NCI-H82 treated with DMSO at 0.1 percent for 48 hours (cell line): ENCODE measurements around the gene VEGFC.

Source experiments
- DNase-seq: peaks from one replicate; lab custom pipeline; 2025; ENCODE audit not compliant: unreplicated experiment; lab: John Stamatoyannopoulos, UW

Gene VEGFC

GRCh38 chr4:176708771-176709311 lies 83.9 kb downstream of the VEGFC start:
- no peak for DNase-seq

- no peak for DNase-seq
These were observed 102.0 kb downstream of the VEGFC start for GRCh38 chr4:176690716-176691115.

- DNase-seq: no peak
These were observed 112.0 kb downstream of the VEGFC start for GRCh38 chr4:176680668-176681180.

- no peak for DNase-seq
These were observed 115.8 kb downstream of the VEGFC start for GRCh38 chr4:176676901-176677300.

- DNase-seq: no peak
These were observed 116.9 kb downstream of the VEGFC start for GRCh38 chr4:176675810-176676209.

- no peak for DNase-seq
These were observed 121.2 kb downstream of the VEGFC start for GRCh38 chr4:176671532-176671931.

- no peak for DNase-seq
These were observed 124.4 kb downstream of the VEGFC start for GRCh38 chr4:176668324-176668723.

- no peak for DNase-seq
These were observed 127.8 kb downstream of the VEGFC start for GRCh38 chr4:176664964-176665363.

- DNase-seq: no peak
These were observed 132.2 kb downstream of the VEGFC start for GRCh38 chr4:176660561-176660960.

GRCh38 chr4:176656108-176656507 lies 136.6 kb downstream of the VEGFC start:
- no peak for DNase-seq

- no peak for DNase-seq
These were observed 138.0 kb downstream of the VEGFC start for GRCh38 chr4:176654565-176655216.

GRCh38 chr4:176653401-176654220 lies 139.1 kb downstream of the VEGFC start:
- no peak for DNase-seq

GRCh38 chr4:176646311-176646710 lies 146.4 kb downstream of the VEGFC start:
- DNase-seq: no peak

- DNase-seq: no peak
These were observed 147.3 kb downstream of the VEGFC start for GRCh38 chr4:176645246-176645960.

GRCh38 chr4:176642472-176642871 lies 150.2 kb downstream of the VEGFC start:
- DNase-seq: no peak

- no peak for DNase-seq
These were observed 151.5 kb downstream of the VEGFC start for GRCh38 chr4:176641237-176641636.

GRCh38 chr4:176638992-176639391 lies 153.7 kb downstream of the VEGFC start:
- DNase-seq: no peak

- DNase-seq: no peak
These were observed 156.4 kb downstream of the VEGFC start for GRCh38 chr4:176636292-176636691.

- DNase-seq: no peak
These were observed 157.1 kb downstream of the VEGFC start for GRCh38 chr4:176635372-176636261.
